Cortex of kidney (tissue), 1 donor: ENCODE results near the gene ISOC2.
"Not testable (repeated sequence)": the region's sequence is repeated elsewhere in the genome, so short reads cannot be mapped to it uniquely, and the experiment has no call there.

Source experiments
- DNase-seq: peaks from one replicate; lab custom pipeline; 2025; lab: John Stamatoyannopoulos, UW

Gene ISOC2

GRCh38 chr19:55461259-55461973 lies at the start of gene ISOC2:
TSS of gene ISOC2 (minus strand) at chr19:55461642. CDS start at chr19:55456486, 5,156 bp downstream.
- peak; percentile 77 for DNase-seq

DNA sequence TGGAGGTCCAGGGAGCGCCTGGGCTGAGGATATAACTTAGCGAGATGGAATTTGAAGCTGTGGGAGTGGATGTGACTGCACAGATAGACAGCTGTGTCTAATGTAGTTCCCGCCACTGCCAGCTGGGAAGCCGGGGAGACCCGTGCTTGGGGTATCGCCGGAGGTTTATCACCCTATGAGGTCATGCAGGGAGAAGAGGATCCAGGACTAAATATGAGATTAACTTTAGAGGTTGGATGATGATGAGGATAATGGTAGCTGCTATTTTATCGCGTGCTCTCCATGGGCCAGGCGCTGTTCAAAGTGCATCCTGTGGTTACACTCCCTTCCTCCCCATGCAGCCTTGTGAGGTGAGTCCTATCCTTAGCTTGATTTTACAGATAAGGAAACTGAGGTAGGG lies 46.7 kb upstream of the ISOC2 start:
- DNase-seq, result no peak

DNA sequence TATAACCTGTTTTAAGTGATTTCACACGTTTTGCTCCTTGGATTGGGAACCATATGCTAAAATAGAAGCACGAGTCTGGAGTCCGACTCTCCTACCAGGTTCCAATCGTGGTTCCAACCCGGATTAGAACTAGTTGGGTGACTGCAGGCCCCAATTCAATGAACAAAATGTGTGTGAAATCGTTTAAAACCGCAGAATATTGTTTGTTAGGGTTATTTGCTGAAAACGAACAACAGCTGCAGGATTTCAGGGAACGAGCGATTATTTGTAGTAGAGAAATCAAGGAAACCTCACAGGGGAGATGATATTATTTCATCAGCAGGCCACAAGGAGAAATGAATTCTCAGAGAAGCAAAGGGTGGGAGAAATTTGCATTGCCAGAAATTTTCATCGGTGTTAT lies 43.5 kb upstream of the ISOC2 start:
- no peak for DNase-seq

DNA sequence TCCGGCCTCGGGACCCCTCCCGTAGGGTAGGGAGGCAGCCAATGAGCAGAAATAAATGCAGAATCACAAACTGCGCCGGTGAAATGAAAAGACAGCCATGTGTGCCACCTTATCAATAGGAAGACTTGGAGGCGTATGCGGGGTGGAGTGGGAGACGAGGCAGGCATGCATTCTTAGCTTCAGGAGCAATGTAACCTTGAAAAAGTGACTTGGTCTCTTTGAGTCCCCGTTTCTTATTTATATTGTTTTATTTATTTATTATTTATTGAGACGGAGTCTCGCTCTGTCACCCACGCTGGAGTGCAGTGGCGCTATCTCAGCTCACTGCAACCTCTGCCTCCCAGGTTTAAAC lies 42.8 kb upstream of the ISOC2 start:
- no peak for DNase-seq

DNA sequence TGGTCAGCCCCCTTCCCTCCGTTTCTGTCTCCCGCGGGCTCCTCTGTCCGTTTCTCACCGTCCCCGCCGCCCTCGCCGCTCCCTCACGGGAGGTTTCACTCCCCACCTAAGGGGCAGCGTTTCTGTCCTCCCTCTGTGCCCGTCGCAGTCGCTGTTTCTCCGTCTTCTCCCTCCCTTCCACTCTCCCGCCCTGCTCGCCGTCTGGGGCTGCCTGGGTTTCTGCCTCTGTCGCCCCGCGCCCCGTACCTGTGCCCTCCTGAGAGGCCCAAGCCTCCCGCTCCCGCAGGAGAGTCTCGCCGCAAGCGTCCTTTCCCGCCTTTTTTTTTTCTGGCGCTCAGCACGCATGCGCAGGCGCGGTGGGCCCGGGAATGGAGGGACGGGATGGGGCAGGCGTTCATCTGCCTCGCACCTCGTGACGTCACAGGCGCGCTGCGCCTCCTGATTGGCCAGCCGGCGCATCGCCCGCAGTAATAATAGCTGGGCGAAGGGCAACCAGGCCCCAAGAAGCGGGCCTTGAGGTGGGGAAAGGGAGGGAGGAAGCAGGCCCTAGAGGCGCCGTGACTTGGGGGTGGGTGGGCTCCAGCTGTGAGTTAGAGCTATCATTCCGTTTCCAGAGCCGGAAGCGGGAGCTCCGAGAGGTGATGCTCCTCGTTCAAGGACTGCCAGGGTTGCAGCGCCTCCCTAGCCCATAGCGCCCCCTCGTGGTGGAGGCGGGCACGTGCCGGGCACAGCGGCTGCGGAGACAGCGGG lies 42.2 kb upstream of the ISOC2 start:
- no peak for DNase-seq

GRCh38 chr19:55503157-55503501 lies 41.7 kb upstream of the ISOC2 start:
- DNase-seq, result no peak

- no peak for DNase-seq
Measured at GRCh38 chr19:55502197-55502952, 40.9 kb upstream of the ISOC2 start.

- DNase-seq, result no peak
Measured at GRCh38 chr19:55500368-55500952, 39.0 kb upstream of the ISOC2 start.

- no peak for DNase-seq
Measured at GRCh38 chr19:55498246-55498840, 36.9 kb upstream of the ISOC2 start.

DNA sequence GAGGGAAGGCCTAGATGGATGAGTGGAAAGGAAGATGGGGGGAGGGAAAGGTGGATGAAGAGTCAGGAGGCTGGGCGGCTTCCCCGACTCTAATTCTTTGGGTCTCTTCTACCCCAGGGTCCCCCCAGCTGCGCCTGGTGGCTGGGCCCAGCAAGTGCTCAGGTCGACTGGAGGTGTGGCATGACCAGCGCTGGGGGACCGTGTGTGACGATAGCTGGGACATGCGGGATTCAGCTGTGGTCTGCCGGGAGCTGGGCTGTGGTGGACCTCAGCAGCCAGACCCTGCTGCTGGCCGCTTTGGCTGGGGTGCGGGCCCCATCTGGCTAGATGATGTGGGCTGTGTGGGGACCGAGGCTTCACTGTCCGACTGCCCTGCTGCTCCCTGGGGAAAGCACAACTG lies 36.3 kb upstream of the ISOC2 start:
- DNase-seq, result no peak

DNA sequence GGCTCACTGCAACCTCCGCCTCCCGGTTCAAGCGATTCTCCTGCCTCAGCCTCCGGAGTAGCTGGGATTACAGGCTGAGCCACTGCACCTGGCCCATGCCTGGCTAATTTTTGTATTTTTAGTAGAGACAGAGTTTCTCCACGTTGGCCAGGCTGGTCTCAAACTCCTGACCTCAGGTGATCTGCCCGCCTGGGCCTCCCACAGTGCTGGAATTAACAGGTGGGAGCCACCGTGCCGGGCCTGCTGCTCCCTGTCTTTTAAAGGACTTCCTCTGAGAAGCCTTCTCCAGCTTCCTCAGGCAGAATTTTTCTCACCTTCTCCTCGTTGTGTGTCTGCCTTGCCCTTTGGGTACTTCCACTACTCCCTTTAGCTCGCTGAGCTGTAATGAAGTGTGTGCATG lies 35.4 kb upstream of the ISOC2 start:
- DNase-seq, result not testable (repeated sequence)

GRCh38 chr19:55495646-55496349 lies 34.4 kb upstream of the ISOC2 start:
- DNase-seq, result no peak

DNA sequence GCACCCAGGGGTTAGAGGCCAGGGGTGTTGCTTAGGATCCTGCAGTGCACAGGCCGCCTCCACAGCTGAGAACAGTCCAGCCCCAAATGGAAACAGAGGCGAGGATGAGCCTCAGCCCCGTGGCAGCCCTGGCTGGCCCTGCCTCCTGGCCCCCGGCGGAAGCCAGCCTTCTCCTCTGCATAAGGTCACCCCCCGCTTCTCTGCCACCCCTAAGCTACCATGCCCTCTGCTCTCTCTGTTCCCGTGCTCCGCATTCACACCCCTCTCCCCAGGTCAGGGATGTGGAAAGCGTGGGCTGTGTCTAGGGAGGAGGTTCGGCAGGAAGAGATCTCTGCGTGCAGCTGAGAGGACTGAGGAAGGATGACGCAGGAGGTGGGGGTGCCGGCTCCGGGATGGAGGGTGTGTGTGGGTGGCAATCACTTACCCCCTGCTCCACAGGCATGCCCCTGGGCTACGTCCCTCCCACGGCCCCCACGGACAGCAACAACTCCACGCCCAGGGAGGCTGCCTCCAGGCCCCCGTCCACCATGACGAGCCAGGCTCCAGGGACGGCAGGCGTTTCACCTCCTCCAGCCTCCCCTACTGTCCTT lies 32.8 kb upstream of the ISOC2 start:
- DNase-seq, result no peak

GRCh38 chr19:55493645-55494171 lies 32.3 kb upstream of the ISOC2 start:
- no peak for DNase-seq

DNA sequence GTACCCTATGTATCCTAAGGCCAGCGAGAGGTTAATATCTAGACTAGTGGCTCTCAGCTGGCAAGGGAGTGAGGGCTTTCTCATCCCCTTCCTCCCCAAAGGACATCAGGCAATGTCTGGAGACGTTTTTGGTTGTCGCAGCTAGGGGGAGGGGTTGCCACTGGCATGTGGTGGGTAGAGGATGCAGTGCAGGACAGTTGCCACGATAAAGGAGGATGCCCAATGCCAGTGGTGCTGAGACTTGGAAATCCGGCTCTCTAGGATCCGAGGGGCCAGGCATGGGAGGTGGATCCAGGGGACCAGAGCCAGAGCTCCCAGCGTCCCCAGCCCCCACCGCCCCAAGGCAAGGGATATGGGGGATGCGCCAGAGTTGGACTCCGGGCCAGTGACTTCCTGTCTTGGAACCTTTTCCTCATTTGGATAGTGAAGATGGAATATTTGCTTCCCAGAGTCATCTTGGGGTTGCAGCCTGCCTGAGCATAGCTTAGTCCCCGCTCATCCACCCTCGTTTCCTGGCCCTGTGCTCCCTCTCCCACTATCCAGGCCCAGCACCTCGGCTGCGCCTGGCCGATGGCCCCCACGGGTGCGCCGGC lies 31.7 kb upstream of the ISOC2 start:
- no peak for DNase-seq

DNA sequence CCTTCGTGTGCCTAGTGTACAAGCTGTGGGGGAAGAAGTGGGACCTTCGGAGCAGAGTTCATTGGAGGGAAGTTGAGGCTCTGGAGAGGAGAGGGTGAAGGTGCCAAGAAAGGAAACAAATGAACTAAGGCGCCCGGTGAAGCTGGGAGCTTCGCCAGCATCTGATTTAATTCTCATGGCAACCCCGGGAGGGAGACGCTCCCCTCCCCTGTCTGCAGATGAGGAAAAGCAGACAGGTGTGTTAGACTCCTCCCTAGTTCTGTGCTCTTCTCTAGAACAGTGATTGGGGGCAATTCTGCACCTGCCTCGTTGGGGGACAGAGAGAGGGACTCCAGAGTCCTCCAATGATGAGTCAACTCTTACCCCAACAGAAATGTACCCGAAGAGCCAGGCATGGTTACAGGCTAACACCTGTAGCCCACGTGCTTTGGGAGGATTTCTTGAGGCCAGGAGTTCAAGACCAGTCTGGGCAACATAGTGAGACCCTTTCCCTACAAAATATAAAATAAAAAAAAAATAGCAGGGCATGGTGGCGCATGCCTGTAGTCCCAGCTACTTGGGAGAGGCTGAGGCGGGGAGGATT lies 31.0 kb upstream of the ISOC2 start:
- DNase-seq, result no peak

DNA sequence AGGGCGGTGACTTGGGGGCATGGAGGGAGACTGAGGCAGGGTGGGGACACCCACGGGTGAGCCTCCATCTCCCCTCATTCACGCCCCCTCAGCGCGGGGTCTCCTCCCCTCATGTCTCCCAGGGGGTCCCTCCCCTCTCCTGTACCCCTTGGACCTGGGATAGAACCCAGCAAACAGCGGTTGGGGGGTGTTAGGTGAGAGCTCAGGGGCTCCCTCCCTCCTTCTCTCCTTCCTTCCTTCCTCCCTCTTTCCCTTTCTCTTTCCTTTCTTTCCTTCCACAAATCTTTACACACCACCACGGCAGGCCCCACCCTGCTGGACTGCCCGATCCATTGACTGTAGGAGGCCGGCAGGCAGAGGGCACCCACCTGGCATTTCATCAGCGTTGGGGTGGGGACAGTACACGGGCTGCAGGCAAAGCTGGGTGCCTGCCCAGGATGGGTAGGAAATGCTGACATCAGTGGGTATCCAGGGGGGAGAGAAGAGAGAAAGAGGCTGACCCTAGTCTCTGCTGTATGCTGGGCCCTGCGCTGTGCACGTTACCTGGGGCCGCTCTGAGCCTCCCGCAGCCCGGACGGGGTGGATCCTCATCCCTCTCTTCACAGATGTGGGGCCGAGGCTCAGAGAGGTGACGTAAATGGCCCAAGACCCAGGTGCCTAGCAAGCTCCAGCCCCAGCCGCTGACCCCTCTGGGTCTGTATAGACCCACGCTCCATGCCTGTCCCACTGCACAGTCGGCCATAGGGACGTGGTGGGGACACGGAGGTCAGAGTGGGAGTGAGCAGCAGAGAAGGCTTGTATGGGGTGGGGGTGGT lies 30.3 kb upstream of the ISOC2 start:
- no peak for DNase-seq

DNA sequence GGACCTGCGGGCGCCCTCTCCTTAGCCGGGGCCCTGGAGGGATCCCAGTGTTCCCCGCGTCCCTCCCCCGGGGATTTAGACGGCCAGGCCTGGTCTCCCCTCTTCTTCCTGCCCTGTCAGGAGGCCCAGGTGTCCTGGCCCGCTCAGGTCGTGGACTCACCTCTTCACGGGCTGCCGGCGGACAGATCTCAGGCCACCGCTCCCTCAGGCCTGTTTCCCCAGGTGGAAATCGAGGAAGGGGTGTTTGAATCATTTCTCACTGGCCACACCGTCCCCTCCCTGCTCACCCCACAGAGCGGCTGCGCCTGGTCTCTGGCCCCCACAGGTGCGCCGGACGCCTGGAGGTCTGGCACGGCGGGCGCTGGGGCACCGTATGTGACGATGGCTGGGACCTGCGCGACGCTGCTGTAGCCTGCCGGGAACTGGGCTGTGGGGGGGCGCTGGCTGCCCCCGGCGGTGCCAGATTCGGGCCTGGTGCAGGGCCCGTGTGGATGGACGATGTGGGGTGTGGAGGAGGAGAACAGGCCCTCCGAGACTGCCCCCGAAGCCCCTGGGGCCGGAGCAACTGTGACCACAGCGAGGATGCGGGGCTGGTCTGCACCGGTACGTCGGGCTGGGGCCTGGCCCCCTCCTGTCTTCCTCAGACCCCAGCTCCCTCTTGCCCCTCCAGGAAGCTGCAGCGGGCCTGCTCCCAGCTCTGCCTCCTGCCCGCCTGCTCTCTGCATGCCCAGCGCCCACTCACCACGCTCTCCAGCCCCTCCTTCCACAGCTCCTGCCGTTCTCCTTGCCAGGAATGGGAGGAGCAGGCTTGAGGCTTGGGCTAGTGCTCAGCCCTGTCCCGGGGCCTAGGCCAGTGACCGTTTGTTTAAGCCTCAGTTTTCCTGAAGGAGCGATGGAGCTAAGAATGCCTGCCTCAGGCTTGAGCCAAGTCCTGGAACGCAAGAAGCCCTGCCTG lies 29.3 kb upstream of the ISOC2 start:
- DNase-seq, result no peak
